PC-9 (cell line): ENCODE measurements around the gene TBL1Y.

ENCODE experiments used
- CTCF ChIP-seq: fragments of 200-600 bp; sonication (generic); conservative IDR thresholded peaks from 2 replicates; pipeline ENCODE4 v1.6.1; 2017; ENCODE audit warnings: mixed run types, antibody characterized with exemption, mild to moderate bottlenecking, moderate library complexity
- EZH2 ChIP-seq: fragments of 200-600 bp; sonication (generic); IDR thresholded peaks from 2 replicates; pipeline ENCODE4 v1.8.0; 2017; ENCODE audit warnings: antibody characterized with exemption, low read depth

GRCh38 chrY:7102680-7103079 is 192.2 kb downstream of the TBL1Y start:
- TF ChIP-seq CTCF (no peak), EZH2 (no peak)
